HCT116 (cell line): ENCODE data around the gene FNIP2. TPM values are rescaled to one million over a fixed set of nuclear protein-coding genes. Genes with fewer than 3 reads are reported as not detected.

Source experiments
- ATAC-seq: fragments of 200-7000 bp; cut with Tn5 transposase; 2 replicates; pipeline ENCODE4 v1.9.1; 2020; ENCODE audit warnings: mild to moderate bottlenecking, moderate library complexity
- BruUV-seq: library from RNA; stranded (reverse); fragments of 400-500 nt; replicated peaks from 2 replicates; lab custom pipeline; 2021; lab: Mats Ljungman, UMichigan
- CTCF ChIA-PET: fragments of 300-600 bp; sonication (Branson Sonifier 250); formaldehyde crosslinking; loops from one replicate; lab custom pipeline; 2021; ENCODE audit warnings: antibody characterized with exemption; lab: Charles Lee
- POLR2A ChIA-PET: fragments of 300-600, 350-600 bp; sonication (Branson Sonifier 250); formaldehyde crosslinking; loops from one replicate; lab custom pipeline; 2021; ENCODE audit warnings: antibody characterized with exemption; lab: Charles Lee
- RAD21 ChIA-PET, 2 experiments: fragments of 300-600 bp; sonication (Branson Sonifier 250); formaldehyde crosslinking; loops; one replicate each; lab custom pipeline; 2023; ENCODE audit warnings: low total read pairs in 2 of 2; ENCODE audit not compliant: uncharacterized antibody in 2 of 2, unreplicated experiment in 2 of 2, low non-redundant PET in 1 of 2; lab: Charles Lee
- DNase-seq: peaks from one replicate; pipeline ENCODE4 v3.0.0-alpha.2; 2010; ENCODE audit warnings: low read depth, low spot score
- H2AFZ ChIP-seq: fragments of 200-600 bp; shearing (Covaris generic), sonication (generic); 2 replicates; pipeline ENCODE4 v1.6.1; 2017; ENCODE audit warnings: low read depth, mixed run types, mixed read lengths, antibody characterized with exemption, low read length; ENCODE audit not compliant: poor library complexity, severe bottlenecking
- H3K27ac ChIP-seq: 2 replicates; pipeline ENCODE4 v1.5.1; 2012; ENCODE audit warnings: low read depth, low read length
- H3K27me3 ChIP-seq: fragments of 200-600 bp; sonication (generic); 2 replicates; pipeline ENCODE4 v1.6.1; 2016; ENCODE audit warnings: mixed run types, low read length, mixed read lengths; ENCODE audit not compliant: insufficient read depth
- H3K36me3 ChIP-seq, 2 experiments: fragments of 200-500 bp in 1 of 2; fragments of 200-600 bp in 1 of 2; sonication (Bioruptor generic) in 1 of 2; sonication (generic) in 1 of 2; 2 replicates each; pipeline versions ENCODE4 v1.5.1 to v1.6.1; 2014 to 2016; ENCODE audit warnings: low read length in 2 of 2, inconsistent platforms in 1 of 2, mixed read lengths in 1 of 2, mixed run types in 1 of 2; ENCODE audit not compliant: insufficient read depth in 2 of 2, control insufficient read depth in 1 of 2
- H3K4me1 ChIP-seq, 2 experiments: fragments of 200-600 bp in 1 of 2; sonication (generic) in 1 of 2; 2 replicates each; pipeline versions ENCODE4 v1.5.1 to v1.6.1; 2012 to 2017; ENCODE audit warnings: low read length in 2 of 2, inconsistent platforms in 1 of 2, mild to moderate bottlenecking in 1 of 2, mixed read lengths in 1 of 2, mixed run types in 1 of 2, moderate library complexity in 1 of 2; ENCODE audit not compliant: insufficient read depth in 2 of 2, control insufficient read depth in 1 of 2
- H3K4me2 ChIP-seq: fragments of 200-600 bp; sonication (generic); 2 replicates; pipeline ENCODE4 v1.6.1; 2017; ENCODE audit warnings: mixed run types, low read length, mixed read lengths
- H3K4me3 ChIP-seq, 2 experiments: fragments of 200-600 bp in 1 of 2; sonication (generic) in 1 of 2; replicated peaks in 1 of 2; 2 replicates each; pipeline ENCODE4 v1.5.1; 2011 to 2016; ENCODE audit warnings: low read length in 2 of 2, control low read depth in 1 of 2, low read depth in 1 of 2, mild to moderate bottlenecking in 1 of 2, mixed read lengths in 1 of 2, mixed run types in 1 of 2
- H3K79me2 ChIP-seq: fragments of 200-600 bp; sonication (generic); 2 replicates; pipeline ENCODE4 v1.6.1; 2017; ENCODE audit warnings: mild to moderate bottlenecking, mixed run types, low read length, moderate library complexity, mixed read lengths; ENCODE audit not compliant: insufficient read depth
- H3K9ac ChIP-seq: fragments of 200-600 bp; sonication (generic); 2 replicates; pipeline ENCODE4 v1.6.1; 2016; ENCODE audit warnings: low read length, mixed read lengths
- H3K9me2 ChIP-seq: fragments of 200-600 bp; sonication (generic), shearing (Covaris generic); 2 replicates; pipeline ENCODE4 v1.6.1; 2017; ENCODE audit warnings: mixed run types, mild to moderate bottlenecking, moderate library complexity; ENCODE audit not compliant: insufficient read depth
- H3K9me3 ChIP-seq, 2 experiments: fragments of 200-500 bp in 1 of 2; fragments of 200-600 bp in 1 of 2; sonication (Bioruptor generic) in 1 of 2; sonication (generic) in 1 of 2; 2 replicates each; pipeline ENCODE4 v1.6.1; 2014 to 2017; ENCODE audit warnings: low read length in 2 of 2, mixed read lengths in 2 of 2, inconsistent platforms in 1 of 2, low read depth in 1 of 2, mild to moderate bottlenecking in 1 of 2, mixed run types in 1 of 2, moderate library complexity in 1 of 2; ENCODE audit not compliant: control insufficient read depth in 1 of 2, insufficient read depth in 1 of 2
- H4K20me1 ChIP-seq: fragments of 200-600 bp; sonication (generic), shearing (Covaris generic); 2 replicates; pipeline ENCODE4 v1.6.1; 2017; ENCODE audit warnings: mixed run types, mild to moderate bottlenecking, moderate library complexity; ENCODE audit not compliant: insufficient read depth
- CBX3 ChIP-seq: IDR thresholded peaks from 2 replicates; pipeline ENCODE4 v1.6.1; 2012; ENCODE audit warnings: low read depth
- CEBPB ChIP-seq: IDR thresholded peaks from 2 replicates; pipeline ENCODE4 v1.6.1; 2012; ENCODE audit warnings: low read depth
- EGR1 ChIP-seq: IDR thresholded peaks from 2 replicates; pipeline ENCODE4 v1.6.1; 2012; ENCODE audit warnings: low read depth
- EZH2 ChIP-seq: fragments of 200-600 bp; sonication (generic); IDR thresholded peaks from 2 replicates; pipeline ENCODE4 v1.6.1; 2017; ENCODE audit warnings: antibody characterized with exemption, mixed run types
- EZH2phosphoT487 ChIP-seq: fragments of 200-600 bp; IDR thresholded peaks from 2 replicates; pipeline ENCODE4 v1.6.1; 2018; ENCODE audit warnings: antibody characterized with exemption, borderline replicate concordance
- FOSL1 ChIP-seq: IDR thresholded peaks from 2 replicates; pipeline ENCODE4 v1.6.1; 2012; ENCODE audit warnings: low read depth
- JUND ChIP-seq: IDR thresholded peaks from 2 replicates; pipeline ENCODE4 v1.6.1; 2012
- POLR2A ChIP-seq: IDR thresholded peaks from 2 replicates; pipeline ENCODE4 v1.7.0; 2011; ENCODE audit warnings: borderline replicate concordance; ENCODE audit not compliant: insufficient read depth, insufficient read length; ENCODE audit errors: extremely low read depth
- RAD21 ChIP-seq: IDR thresholded peaks from 2 replicates; pipeline ENCODE4 v1.6.1; 2012; ENCODE audit warnings: low read depth, mild to moderate bottlenecking
- SIN3A ChIP-seq: IDR thresholded peaks from 2 replicates; pipeline ENCODE4 v1.6.1; 2012; ENCODE audit warnings: low read depth
- SRF ChIP-seq: IDR thresholded peaks from 2 replicates; pipeline ENCODE4 v1.6.1; 2012; ENCODE audit warnings: low read depth
- TCF7L2 ChIP-seq: IDR thresholded peaks from 2 replicates; pipeline ENCODE4 v1.7.0; 2011; ENCODE audit warnings: borderline replicate concordance, inconsistent platforms; ENCODE audit not compliant: insufficient read depth, insufficient read length; ENCODE audit errors: extremely low read depth
- YY1 ChIP-seq: IDR thresholded peaks from 2 replicates; pipeline ENCODE4 v1.6.1; 2011; ENCODE audit warnings: low read length, low read depth, moderate library complexity, mild to moderate bottlenecking; ENCODE audit not compliant: insufficient replicate concordance; ENCODE audit errors: extremely low read depth
- ZNF274 ChIP-seq: fragments of 200-500 bp; sonication (Bioruptor generic); IDR thresholded peaks from 2 replicates; pipeline ENCODE4 v1.6.1; 2014; ENCODE audit warnings: mild to moderate bottlenecking, low read depth, low read length, inconsistent platforms
- intact Hi-C: fragments of 100-400 bp; cut with micrococcal nuclease; formaldehyde crosslinking; loops from 2 replicates; pipeline ENCODE4 v1.10.0; 2022
- total RNA-seq: library from RNA; stranded (reverse); gene quantifications from one replicate; pipeline ENCODE4 v1.2.1, GENCODE V29; 2021; ENCODE audit not compliant: unreplicated experiment
- TF ChIP-seq, protein P1 (sequence below): IDR thresholded peaks from 2 replicates; pipeline ENCODE4 v1.6.1; 2012
- TF ChIP-seq, protein P2 (sequence below): IDR thresholded peaks from 2 replicates; pipeline ENCODE4 v1.6.1; 2012
- TF ChIP-seq, protein P3 (sequence below): IDR thresholded peaks from 2 replicates; pipeline ENCODE4 v1.6.1; 2011; ENCODE audit warnings: mild to moderate bottlenecking, low read length, moderate library complexity; ENCODE audit not compliant: insufficient replicate concordance; ENCODE audit errors: extremely low read depth
- TF ChIP-seq, protein P4 (sequence below): IDR thresholded peaks from 2 replicates; pipeline ENCODE4 v1.6.1; 2012; ENCODE audit warnings: low read depth

FNIP2 gene
- total RNA-seq, 1 experiment from 2014 or later = 4.8 TPM

DNA sequence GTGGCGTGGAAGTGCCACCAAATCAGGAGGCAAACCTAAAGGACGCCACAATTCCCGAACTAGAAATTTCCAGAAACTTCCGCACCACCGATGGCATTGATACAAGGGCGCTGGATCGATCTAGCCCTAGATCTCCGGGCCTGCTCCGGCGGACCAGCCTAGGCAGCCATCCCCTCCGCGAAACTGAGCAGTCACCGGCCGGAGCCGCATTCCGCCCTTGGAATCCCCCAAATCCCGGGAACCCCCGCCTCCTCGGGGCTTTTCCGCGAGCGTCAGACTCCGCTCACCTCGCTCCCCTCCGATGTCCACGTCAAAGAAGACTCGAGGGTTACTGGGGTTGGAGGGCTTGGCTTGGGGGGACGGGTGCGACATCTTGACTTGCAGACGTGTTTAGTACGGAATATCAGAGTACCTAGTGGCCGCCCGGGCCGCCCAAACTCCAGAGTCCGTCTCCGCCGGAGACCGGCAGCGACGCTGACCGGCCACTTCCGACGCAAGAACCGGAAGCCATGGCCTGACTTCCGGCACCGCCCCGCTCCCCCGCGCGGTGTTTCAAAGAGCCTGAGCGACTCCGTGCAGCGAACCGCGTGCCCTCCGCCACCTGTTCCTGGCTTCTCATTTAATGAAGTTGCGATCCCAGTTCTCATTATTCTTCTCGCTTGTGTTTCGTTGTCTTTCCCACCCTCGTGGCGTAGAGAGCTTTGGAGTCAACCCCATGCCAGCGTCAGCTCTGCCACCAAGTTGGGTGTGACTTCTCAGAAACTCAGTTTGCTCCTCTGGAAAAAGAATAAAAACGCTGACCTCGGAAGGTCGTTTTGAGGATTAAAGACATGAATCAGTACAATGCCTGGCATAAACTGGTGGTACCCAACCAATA, 45.7 kb upstream of the FNIP2 start, which contains the start of gene PPID:
PPID (minus strand) TSS at position 480 of the 877 bp plus-strand sequence; CDS start at position 372, 108 bp downstream.
- ATAC-seq = peak; percentile 89
- POLR2A ChIA-PET = no interaction called here
- BruUV-seq = no TSS peak
- RAD21 ChIA-PET = no interaction called here
- peak within 1 kb of the TSS; percentile 83 for H2AFZ ChIP-seq
- peaks cover 2 to 21% of the 10 kb centered on the region in 2 experiments; a peak in 2 of 4 replicates for H3K4me1 ChIP-seq
- H3K4me2 ChIP-seq = peak within 1 kb of the TSS; percentile 98
- H3K27ac ChIP-seq = peak within 1 kb of the TSS; percentile 72
- peak within 1 kb of the TSS; percentile 84 for H3K9ac ChIP-seq
- peaks cover 17% of the 10 kb centered on the region in 2 experiments; a peak in 3 of 4 replicates for H3K36me3 ChIP-seq
- H3K9me3 ChIP-seq = no peaks in the 10 kb centered on the region
- intact Hi-C loops = loop anchor here (5.0 kb wide), 1 partner anchor 51 kb away; the partner anchor contains the start of genes C4orf46 and ETFDH
- H3K4me3 ChIP-seq = peak within 1 kb of the TSS; percentile 80 to 88
- H3K9me2 ChIP-seq = no peaks in the 10 kb centered on the region
- no peaks in the 10 kb centered on the region for H3K27me3 ChIP-seq
- H3K79me2 ChIP-seq = peaks cover 45% of the 10 kb centered on the region
- DNase-seq = peak; percentile 78
- no peaks in the 10 kb centered on the region for H4K20me1 ChIP-seq
- CTCF ChIA-PET = interaction anchor here (1.1 kb wide), 1 partner anchor 732 kb away, joined by 5 read pairs; no protein-coding TSS in a partner anchor
- no peak for TF ChIP-seq FOSL1
- peak; percentile 99 for TF ChIP-seq TCF7L2
- TF ChIP-seq POLR2A = peak; percentile 45
- TF ChIP-seq CBX3 = peak; percentile 34; the same call in 1 of the 2 replicates
- TF ChIP-seq CEBPB = no peak
- no peak for TF ChIP-seq EZH2
- TF ChIP-seq EZH2phosphoT487 = no peak
- peak; percentile 55; the same call in 1 of the 2 replicates for TF ChIP-seq EGR1
- TF ChIP-seq SRF = no peak
- TF ChIP-seq, protein P1, sequence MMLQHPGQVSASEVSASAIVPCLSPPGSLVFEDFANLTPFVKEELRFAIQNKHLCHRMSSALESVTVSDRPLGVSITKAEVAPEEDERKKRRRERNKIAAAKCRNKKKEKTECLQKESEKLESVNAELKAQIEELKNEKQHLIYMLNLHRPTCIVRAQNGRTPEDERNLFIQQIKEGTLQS = no peak
- TF ChIP-seq, protein P2, sequence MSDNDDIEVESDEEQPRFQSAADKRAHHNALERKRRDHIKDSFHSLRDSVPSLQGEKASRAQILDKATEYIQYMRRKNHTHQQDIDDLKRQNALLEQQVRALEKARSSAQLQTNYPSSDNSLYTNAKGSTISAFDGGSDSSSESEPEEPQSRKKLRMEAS = peak; percentile 98
- TF ChIP-seq JUND = no peak; the same call in 1 of the 2 replicates
- no peak for TF ChIP-seq ZNF274
- TF ChIP-seq RAD21 = no peak
- TF ChIP-seq, protein P3, sequence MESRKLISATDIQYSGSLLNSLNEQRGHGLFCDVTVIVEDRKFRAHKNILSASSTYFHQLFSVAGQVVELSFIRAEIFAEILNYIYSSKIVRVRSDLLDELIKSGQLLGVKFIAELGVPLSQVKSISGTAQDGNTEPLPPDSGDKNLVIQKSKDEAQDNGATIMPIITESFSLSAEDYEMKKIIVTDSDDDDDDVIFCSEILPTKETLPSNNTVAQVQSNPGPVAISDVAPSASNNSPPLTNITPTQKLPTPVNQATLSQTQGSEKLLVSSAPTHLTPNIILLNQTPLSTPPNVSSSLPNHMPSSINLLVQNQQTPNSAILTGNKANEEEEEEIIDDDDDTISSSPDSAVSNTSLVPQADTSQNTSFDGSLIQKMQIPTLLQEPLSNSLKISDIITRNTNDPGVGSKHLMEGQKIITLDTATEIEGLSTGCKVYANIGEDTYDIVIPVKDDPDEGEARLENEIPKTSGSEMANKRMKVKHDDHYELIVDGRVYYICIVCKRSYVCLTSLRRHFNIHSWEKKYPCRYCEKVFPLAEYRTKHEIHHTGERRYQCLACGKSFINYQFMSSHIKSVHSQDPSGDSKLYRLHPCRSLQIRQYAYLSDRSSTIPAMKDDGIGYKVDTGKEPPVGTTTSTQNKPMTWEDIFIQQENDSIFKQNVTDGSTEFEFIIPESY = no peak
- TF ChIP-seq, protein P4, sequence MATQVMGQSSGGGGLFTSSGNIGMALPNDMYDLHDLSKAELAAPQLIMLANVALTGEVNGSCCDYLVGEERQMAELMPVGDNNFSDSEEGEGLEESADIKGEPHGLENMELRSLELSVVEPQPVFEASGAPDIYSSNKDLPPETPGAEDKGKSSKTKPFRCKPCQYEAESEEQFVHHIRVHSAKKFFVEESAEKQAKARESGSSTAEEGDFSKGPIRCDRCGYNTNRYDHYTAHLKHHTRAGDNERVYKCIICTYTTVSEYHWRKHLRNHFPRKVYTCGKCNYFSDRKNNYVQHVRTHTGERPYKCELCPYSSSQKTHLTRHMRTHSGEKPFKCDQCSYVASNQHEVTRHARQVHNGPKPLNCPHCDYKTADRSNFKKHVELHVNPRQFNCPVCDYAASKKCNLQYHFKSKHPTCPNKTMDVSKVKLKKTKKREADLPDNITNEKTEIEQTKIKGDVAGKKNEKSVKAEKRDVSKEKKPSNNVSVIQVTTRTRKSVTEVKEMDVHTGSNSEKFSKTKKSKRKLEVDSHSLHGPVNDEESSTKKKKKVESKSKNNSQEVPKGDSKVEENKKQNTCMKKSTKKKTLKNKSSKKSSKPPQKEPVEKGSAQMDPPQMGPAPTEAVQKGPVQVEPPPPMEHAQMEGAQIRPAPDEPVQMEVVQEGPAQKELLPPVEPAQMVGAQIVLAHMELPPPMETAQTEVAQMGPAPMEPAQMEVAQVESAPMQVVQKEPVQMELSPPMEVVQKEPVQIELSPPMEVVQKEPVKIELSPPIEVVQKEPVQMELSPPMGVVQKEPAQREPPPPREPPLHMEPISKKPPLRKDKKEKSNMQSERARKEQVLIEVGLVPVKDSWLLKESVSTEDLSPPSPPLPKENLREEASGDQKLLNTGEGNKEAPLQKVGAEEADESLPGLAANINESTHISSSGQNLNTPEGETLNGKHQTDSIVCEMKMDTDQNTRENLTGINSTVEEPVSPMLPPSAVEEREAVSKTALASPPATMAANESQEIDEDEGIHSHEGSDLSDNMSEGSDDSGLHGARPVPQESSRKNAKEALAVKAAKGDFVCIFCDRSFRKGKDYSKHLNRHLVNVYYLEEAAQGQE = no peak
- peak; percentile 62 for TF ChIP-seq YY1
- peak; percentile 96 for TF ChIP-seq SIN3A
